CD4-positive, alpha-beta T cell treated with Interleukin-4 for 4 hours (primary cell): Measurements from ENCODE around the gene CSNK2A1.
A peak's percentile ranks its signal among the peaks of the same experiment; 100 is the strongest.
"Not testable (repeated sequence)": the region's sequence is repeated elsewhere in the genome, so short reads cannot be mapped to it uniquely, and the experiment has no call there.

Experiments
- DNase-seq: peaks from one replicate; pipeline ENCODE4 v3.0.0-alpha.2; 2020

Gene CSNK2A1

GRCh38 chr20:531608-532007, 12.0 kb downstream of the CSNK2A1 start:
- DNase-seq = no peak

- DNase-seq = no peak
Observed at GRCh38 chr20:530321-530720, 13.3 kb downstream of the CSNK2A1 start.

- DNase-seq = no peak
Observed at GRCh38 chr20:528923-529604, 14.5 kb downstream of the CSNK2A1 start.

- no peak for DNase-seq
Observed at GRCh38 chr20:527571-527886, 16.1 kb downstream of the CSNK2A1 start.

- DNase-seq = no peak
Observed at GRCh38 chr20:521860-522259, 21.7 kb downstream of the CSNK2A1 start.

- DNase-seq = no peak
Observed at GRCh38 chr20:519999-520398, 23.6 kb downstream of the CSNK2A1 start.

GRCh38 chr20:517221-517620, 26.4 kb downstream of the CSNK2A1 start:
- no peak for DNase-seq

- DNase-seq = no peak
Observed at GRCh38 chr20:516799-517198, 26.8 kb downstream of the CSNK2A1 start.

- DNase-seq = no peak
Observed at GRCh38 chr20:515696-516095, 27.9 kb downstream of the CSNK2A1 start.

GRCh38 chr20:513429-513828, 30.2 kb downstream of the CSNK2A1 start:
- no peak for DNase-seq

GRCh38 chr20:510328-511057, 33.1 kb downstream of the CSNK2A1 start:
- DNase-seq = not testable (repeated sequence)

- not testable (repeated sequence) for DNase-seq
Observed at GRCh38 chr20:508364-508787, 35.2 kb downstream of the CSNK2A1 start.

- no peak for DNase-seq
Observed at GRCh38 chr20:507761-508332, 35.7 kb downstream of the CSNK2A1 start.

- no peak for DNase-seq
Observed at GRCh38 chr20:507006-507758, 36.4 kb downstream of the CSNK2A1 start.

- no peak for DNase-seq
Observed at GRCh38 chr20:504632-505075, 38.9 kb downstream of the CSNK2A1 start.

- no peak for DNase-seq
Observed at GRCh38 chr20:503048-503737, 40.4 kb downstream of the CSNK2A1 start.

- DNase-seq = no peak
Observed at GRCh38 chr20:497979-498378, 45.6 kb downstream of the CSNK2A1 start.

GRCh38 chr20:496126-496696, 47.4 kb downstream of the CSNK2A1 start:
- DNase-seq = no peak

GRCh38 chr20:492159-492558, 51.4 kb downstream of the CSNK2A1 start:
- no peak for DNase-seq

GRCh38 chr20:487655-488054, 55.9 kb downstream of the CSNK2A1 start:
- DNase-seq = no peak

- no peak for DNase-seq
Observed at GRCh38 chr20:483815-484644, 59.6 kb downstream of the CSNK2A1 start.

- peak; percentile 37 for DNase-seq
Observed at GRCh38 chr20:481167-481566, 62.4 kb downstream of the CSNK2A1 start.
